OCI-LY7 (cell line): ENCODE measurements around the gene ZDHHC8. TPM values are rescaled to one million over a fixed set of nuclear protein-coding genes. Genes with fewer than 3 reads are reported as not detected.
A peak's percentile ranks its signal among the peaks of the same experiment; 100 is the strongest.

Experiments
- BruUV-seq: library from RNA; stranded (reverse); fragments of 400-500 nt; replicated peaks from 2 replicates; lab custom pipeline; 2021; lab: Mats Ljungman, UMichigan
- CTCF ChIA-PET: fragments of 300-600 bp; sonication (Branson Sonifier 250); formaldehyde crosslinking; loops from one replicate; lab custom pipeline; 2022; ENCODE audit warnings: antibody characterized with exemption; ENCODE audit not compliant: unreplicated experiment; lab: Charles Lee
- POLR2A ChIA-PET: fragments of 300-600 bp; sonication (Branson Sonifier 250); formaldehyde crosslinking; loops from one replicate; lab custom pipeline; 2022; ENCODE audit warnings: antibody characterized with exemption; lab: Charles Lee
- DNase-seq: peaks from one replicate; pipeline ENCODE4 v3.0.0-alpha.2; 2015; ENCODE audit warnings: low spot score
- H2AFZ ChIP-seq: fragments of 200-600 bp; sonication (generic), shearing (Covaris generic); 2 replicates; pipeline ENCODE4 v1.6.1; 2014; ENCODE audit warnings: mild to moderate bottlenecking, antibody characterized with exemption, low read length, moderate library complexity
- H3K27ac ChIP-seq: fragments of 200-600 bp; sonication (generic); 2 replicates; pipeline ENCODE4 v1.5.1; 2014; ENCODE audit warnings: mixed run types, low read depth, mild to moderate bottlenecking, moderate library complexity, low read length, inconsistent platforms; ENCODE audit not compliant: poor library complexity, severe bottlenecking
- H3K36me3 ChIP-seq: fragments of 200-600 bp; sonication (generic); 2 replicates; pipeline ENCODE4 v1.6.1; 2014; ENCODE audit warnings: mild to moderate bottlenecking, antibody characterized with exemption, low read length, moderate library complexity, mixed read lengths; ENCODE audit not compliant: insufficient read depth
- H3K4me1 ChIP-seq: fragments of 200-600 bp; sonication (generic); 2 replicates; pipeline ENCODE4 v1.5.1; 2014; ENCODE audit warnings: mild to moderate bottlenecking, low read length; ENCODE audit not compliant: insufficient read depth, poor library complexity, severe bottlenecking
- H3K4me2 ChIP-seq: fragments of 200-600 bp; sonication (generic); 2 replicates; pipeline ENCODE4 v1.6.1; 2014; ENCODE audit warnings: mild to moderate bottlenecking, low read length
- H3K4me3 ChIP-seq: fragments of 200-600 bp; sonication (generic); 2 replicates; pipeline ENCODE4 v1.5.1; 2014; ENCODE audit warnings: mild to moderate bottlenecking, low read depth, low read length; ENCODE audit not compliant: poor library complexity, severe bottlenecking
- H3K79me2 ChIP-seq: fragments of 200-600 bp; sonication (generic); 2 replicates; pipeline ENCODE4 v1.6.1; 2016; ENCODE audit warnings: low read depth, mild to moderate bottlenecking, low read length, moderate library complexity, mixed read lengths; ENCODE audit not compliant: insufficient read depth
- H3K9me2 ChIP-seq: fragments of 200-600 bp; sonication (generic); 2 replicates; pipeline ENCODE4 v1.6.1; 2016; ENCODE audit warnings: mild to moderate bottlenecking, low read length, mixed read lengths; ENCODE audit not compliant: insufficient read depth
- H3K9me3 ChIP-seq: fragments of 200-600 bp; sonication (generic); 2 replicates; pipeline ENCODE4 v1.6.1; 2014; ENCODE audit warnings: mild to moderate bottlenecking, mixed run types, low read length, mixed read lengths
- H4K20me1 ChIP-seq: fragments of 200-600 bp; sonication (generic); 2 replicates; pipeline ENCODE4 v1.6.1; 2014; ENCODE audit warnings: mild to moderate bottlenecking, antibody characterized with exemption, low read length, moderate library complexity, mixed read lengths; ENCODE audit not compliant: insufficient read depth
- CTCF ChIP-seq: fragments of 200-600 bp; sonication (generic); conservative IDR thresholded peaks from 2 replicates; pipeline ENCODE4 v1.5.1; 2014; ENCODE audit warnings: mild to moderate bottlenecking, antibody characterized with exemption, low read length, moderate library complexity, mixed read lengths
- EZH2phosphoT487 ChIP-seq: fragments of 200-600 bp; sonication (generic); IDR thresholded peaks from 2 replicates; pipeline ENCODE4 v1.6.1; 2018; ENCODE audit warnings: low read depth, borderline replicate concordance, mild to moderate bottlenecking, mixed run types, antibody characterized with exemption, low read length, moderate library complexity, mixed read lengths
- intact Hi-C: fragments of 100-400 bp; cut with micrococcal nuclease; formaldehyde crosslinking; loops from one replicate; pipeline ENCODE4 v1.10.0; 2022; ENCODE audit not compliant: unreplicated experiment
- total RNA-seq, 2 experiments: library from RNA; depleted of rRNA in 1 of 2; stranded (reverse); fragments of >200 nt in 1 of 2; shearing (Covaris generic) in 1 of 2; gene quantifications; 2 replicates each; pipeline ENCODE4 v1.2.3, GENCODE V29; 2014 to 2022

ZDHHC8 gene
- total RNA-seq, 2 experiments from 2014 or later, result 2.3 to 16.7 TPM

GRCh38 chr22:20191803-20192202 lies 60.2 kb downstream of the ZDHHC8 start:
- TF ChIP-seq EZH2phosphoT487, result no peak
- no peak for TF ChIP-seq CTCF
- H3K36me3 ChIP-seq, result no peaks in the 10 kb centered on the region
- no peaks in the 10 kb centered on the region for H3K79me2 ChIP-seq
- H3K9me2 ChIP-seq, result no peaks in the 10 kb centered on the region
- ChIA-PET POLR2A (no interaction called here), CTCF (no interaction called here)
- H3K4me2 ChIP-seq, result no peak overlapping the region
- no peak overlapping the region for H3K27ac ChIP-seq
- BruUV-seq, result no TSS peak
- no peaks in the 10 kb centered on the region for H3K4me1 ChIP-seq
- H2AFZ ChIP-seq, result no peak overlapping the region
- H3K9me3 ChIP-seq, result no peaks in the 10 kb centered on the region
- intact Hi-C loops, result no loop called here
- DNase-seq, result no peak
- no peak overlapping the region for H3K4me3 ChIP-seq
- H4K20me1 ChIP-seq, result no peaks in the 10 kb centered on the region

- no peaks in the 10 kb centered on the region for H3K36me3 ChIP-seq
- no peaks in the 10 kb centered on the region for H3K79me2 ChIP-seq
- H3K4me1 ChIP-seq, result no peaks in the 10 kb centered on the region
- intact Hi-C loops, result no loop called here
- no peak overlapping the region for H2AFZ ChIP-seq
- H3K9me2 ChIP-seq, result no peaks in the 10 kb centered on the region
- H3K27ac ChIP-seq, result no peak overlapping the region
- no peak overlapping the region for H3K4me3 ChIP-seq
- H4K20me1 ChIP-seq, result no peaks in the 10 kb centered on the region
- no peak for TF ChIP-seq EZH2phosphoT487
- TF ChIP-seq CTCF, result no peak
- no TSS peak for BruUV-seq
- ChIA-PET POLR2A (no interaction called here), CTCF (interaction anchor here (0.6 kb wide), 1 partner anchor 14 kb away, joined by 3 read pairs; no protein-coding TSS in a partner anchor)
- no peaks in the 10 kb centered on the region for H3K9me3 ChIP-seq
- no peak overlapping the region for H3K4me2 ChIP-seq
- no peak for DNase-seq
Measured at GRCh38 chr22:20192293-20192971, 60.8 kb downstream of the ZDHHC8 start.

GRCh38 chr22:20192972-20193760 lies 61.6 kb downstream of the ZDHHC8 start:
- Histone ChIP-seq H3K9me3 (no peaks in the 10 kb centered on the region), H3K4me3 (no peak overlapping the region), H3K36me3 (no peaks in the 10 kb centered on the region), H2AFZ (no peak overlapping the region), H3K79me2 (no peaks in the 10 kb centered on the region), H3K4me1 (no peaks in the 10 kb centered on the region), H4K20me1 (no peaks in the 10 kb centered on the region), H3K27ac (no peak overlapping the region), H3K9me2 (no peaks in the 10 kb centered on the region), H3K4me2 (no peak overlapping the region)
- BruUV-seq, result no TSS peak
- DNase-seq, result no peak
- TF ChIP-seq EZH2phosphoT487 (no peak), CTCF (0 out of 2 replicates have a peak, but pooled peaks have one; percentile 13)
- CTCF ChIA-PET, result interaction anchor here (0.6 kb wide), 1 partner anchor 13 kb away, joined by 3 read pairs; no protein-coding TSS in a partner anchor
- intact Hi-C loops, result no loop called here
- POLR2A ChIA-PET, result no interaction called here
